AG04450 (cell line): ENCODE measurements around the gene C1GALT1. TPM values are rescaled to one million over a fixed set of nuclear protein-coding genes. Genes with fewer than 3 reads are reported as not detected.

ENCODE experiments used
- CTCF ChIA-PET: fragments of 300-600, 350-600 bp; formaldehyde crosslinking; extraction: SDS; loops from one replicate; lab custom pipeline; 2022; ENCODE audit warnings: antibody characterized with exemption, inconsistent platforms; lab: Charles Lee
- POLR2A ChIA-PET: fragments of 350-600 bp; formaldehyde crosslinking; extraction: SDS; loops from one replicate; lab custom pipeline; 2021; ENCODE audit warnings: antibody characterized with exemption, inconsistent platforms; lab: Yijun Ruan, JAX
- DNase-seq: peaks from one replicate; pipeline ENCODE4 v3.0.0-alpha.2; 2011; ENCODE audit warnings: low read depth, low spot score
- H3K27ac ChIP-seq: one replicate; pipeline ENCODE4 v1.5.1; 2012; ENCODE audit warnings: low read depth, low read length, control low read depth
- H3K27me3 ChIP-seq: one replicate; pipeline ENCODE4 v1.6.0; 2012; ENCODE audit warnings: low read length; ENCODE audit not compliant: control insufficient read depth, insufficient read depth
- H3K4me3 ChIP-seq: 2 replicates; pipeline ENCODE4 v1.5.1; 2011; ENCODE audit warnings: mild to moderate bottlenecking, low read depth, low read length, control low read depth
- H3K9me3 ChIP-seq: 2 replicates; pipeline ENCODE4 v1.5.1; 2012; ENCODE audit warnings: low read length; ENCODE audit not compliant: control insufficient read depth, insufficient read depth
- CTCF ChIP-seq: IDR thresholded peaks from 2 replicates; pipeline ENCODE4 v1.5.1; 2011; ENCODE audit warnings: low read depth, low read length, control low read depth, inconsistent platforms
- polyA plus RNA-seq: library from polyadenylated mRNA; depleted of rRNA; stranded (reverse); fragments of >200 nt; gene quantifications from 2 replicates; pipeline ENCODE4 v1.2.3, GENCODE V29; 2011

C1GALT1 gene
- polyA plus RNA-seq, 1 experiment, result 24.0 TPM

GRCh38 chr7:7181519-7182155 is 707 bp upstream of the C1GALT1 start:
- Histone ChIP-seq H3K4me3 (peak overlapping the region; percentile 76), H3K9me3 (0 out of 2 replicates have a peak, but pooled peaks cover 2% of the 10 kb centered on the region), H3K27me3 (no peaks in the 10 kb centered on the region), H3K27ac (peak overlapping the region; percentile 81)
- no peak for TF ChIP-seq CTCF
- POLR2A ChIA-PET, result interaction anchor here (0.6 to 0.9 kb wide), 5 partner anchors 28 to 262 kb away, joined by 3 to 6 read pairs (median 4); no protein-coding TSS in a partner anchor
- DNase-seq, result no peak
- CTCF ChIA-PET, result interaction anchor here (1.1 to 1.5 kb wide), 6 partner anchors 9 to 243 kb away, joined by 3 to 5 read pairs (median 4); no protein-coding TSS in a partner anchor

DNA sequence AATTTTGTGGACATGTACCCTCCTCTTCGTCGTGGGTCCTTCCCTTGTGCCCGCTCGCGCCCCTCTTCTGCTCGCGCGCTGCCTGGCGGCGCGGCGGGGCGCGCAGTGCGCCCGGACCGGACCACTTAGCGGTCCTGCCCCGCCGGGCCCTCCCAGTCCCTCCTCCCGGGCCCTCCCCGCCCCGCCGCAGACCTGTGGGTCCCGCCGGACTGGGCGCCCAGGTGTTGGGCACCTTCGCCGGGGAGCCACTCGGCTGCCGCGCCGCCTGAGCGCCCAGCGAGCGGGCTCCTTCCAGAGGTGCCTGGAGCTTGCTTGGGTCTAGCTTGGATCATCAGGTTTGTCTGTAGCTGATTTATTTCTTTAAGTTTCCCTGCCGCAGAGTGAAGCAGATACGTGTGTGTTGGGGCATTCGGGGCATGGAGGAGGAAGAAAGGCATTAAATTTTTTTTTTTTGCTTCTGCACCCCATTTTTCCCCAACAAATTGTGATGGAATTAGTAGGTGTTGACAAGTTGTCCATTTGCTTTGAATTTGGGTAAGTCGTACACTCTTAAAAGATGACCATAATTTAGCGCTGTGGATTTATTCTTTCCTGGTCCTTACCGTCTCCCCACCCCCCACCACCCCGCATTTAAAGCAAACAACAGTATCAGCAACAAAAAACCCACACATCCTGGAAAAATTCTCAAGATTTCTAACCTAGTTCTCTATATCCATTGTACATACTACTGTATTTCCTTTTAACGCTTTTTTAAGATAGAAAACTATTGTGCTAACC is 905 bp downstream of the C1GALT1 start:
- POLR2A ChIA-PET, result no interaction called here
- no peak for DNase-seq
- CTCF ChIA-PET, result interaction anchor here (1.2 kb wide), 1 partner anchor 80 kb away, joined by 5 read pairs; no protein-coding TSS in a partner anchor

DNA sequence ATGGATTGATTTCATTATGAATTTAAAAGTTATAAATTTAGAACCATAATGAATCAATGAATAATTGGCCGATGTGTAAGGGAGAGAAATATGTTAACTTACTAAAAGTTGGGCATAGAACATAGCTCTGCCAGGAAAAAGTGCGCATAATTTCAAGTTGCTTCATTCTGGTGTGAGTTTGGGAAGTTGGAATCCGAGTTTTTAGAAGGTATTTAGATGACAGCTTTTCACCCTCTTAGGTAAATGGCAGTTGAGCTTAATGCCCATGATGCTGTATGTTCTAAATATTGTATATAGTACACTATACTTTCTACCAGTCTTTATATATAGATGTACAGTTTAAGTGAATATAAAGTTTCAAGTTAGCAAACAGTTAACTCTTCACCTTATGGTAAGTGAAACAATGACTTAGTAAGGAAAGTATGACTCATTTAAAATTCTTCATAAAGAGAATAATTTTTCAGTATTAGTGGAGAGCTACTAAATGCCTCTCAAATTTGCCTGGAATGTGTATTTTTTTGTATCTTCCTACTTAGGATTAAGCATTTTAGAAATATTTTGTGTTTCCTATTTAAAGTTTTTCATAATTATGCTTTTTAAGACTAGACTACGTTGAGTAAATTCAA is 1.6 kb downstream of the C1GALT1 start:
- ChIA-PET POLR2A (no interaction called here), CTCF (interaction anchor here (1.2 kb wide), 1 partner anchor 80 kb away, joined by 5 read pairs; no protein-coding TSS in a partner anchor)
- 0 out of 2 replicates have a peak, but pooled peaks cover 2% of the 10 kb centered on the region for H3K9me3 ChIP-seq
- no peak for DNase-seq
- no peaks in the 10 kb centered on the region for H3K27me3 ChIP-seq
- H3K27ac ChIP-seq, result no peak overlapping the region
- peak overlapping the region; percentile 85 for H3K4me3 ChIP-seq
- no peak for TF ChIP-seq CTCF

More for the DNA sequence above, 905 bp downstream of the C1GALT1 start:
- H3K27me3 ChIP-seq, result no peaks in the 10 kb centered on the region
- H3K27ac ChIP-seq, result peak overlapping the region; percentile 83
- peak overlapping the region; percentile 85 for H3K4me3 ChIP-seq
- no peak for TF ChIP-seq CTCF
- 0 out of 2 replicates have a peak, but pooled peaks cover 2% of the 10 kb centered on the region for H3K9me3 ChIP-seq

- Histone ChIP-seq H3K27ac (no peak overlapping the region), H3K4me3 (no peak overlapping the region), H3K9me3 (0 out of 2 replicates have a peak, but pooled peaks cover 2% of the 10 kb centered on the region), H3K27me3 (no peaks in the 10 kb centered on the region)
- DNase-seq, result no peak
- CTCF ChIA-PET, result no interaction called here
- POLR2A ChIA-PET, result no interaction called here
- no peak for TF ChIP-seq CTCF
These were observed 3.1 kb downstream of the C1GALT1 start for GRCh38 chr7:7185371-7185989.
